Measurements from ENCODE around the gene ACSF3. TPM values are rescaled to one million over a fixed set of nuclear protein-coding genes. Genes with fewer than 3 reads are reported as not detected.

The ACSF3 gene
- total RNA-seq, 1 donor from 2014 or later: 78.0 TPM

GRCh38 chr16:89129378-89129777 is 35.7 kb downstream of the ACSF3 start:
- Mint-ChIP-seq H3K4me1 (peaks cover 1% of the 10 kb centered on the region), H3K36me3 (ENCODE audit: low read depth) (peaks cover 49% of the 10 kb centered on the region), H3K27ac (no peak overlapping the region), H3K27me3 (no peaks in the 10 kb centered on the region), H3K4me3 (no peak overlapping the region), H3K9me3 (no peaks in the 10 kb centered on the region)
- no peak for ATAC-seq (ENCODE audit: low read depth)
- no peak for DNase-seq
- ChIA-PET CTCF (no interaction called here), POLR2A (no interaction called here)
- no peak for TF ChIP-seq CTCF (IDR thresholded peaks at IDR 0.05)
- intact Hi-C loops (cut with micrococcal nuclease): no loop called here

GRCh38 chr16:89130448-89130847 is 36.8 kb downstream of the ACSF3 start:
- no peak for DNase-seq
- H3K4me3 Mint-ChIP-seq: no peak overlapping the region
- ChIA-PET CTCF (no interaction called here), POLR2A (no interaction called here)
- TF ChIP-seq CTCF (IDR thresholded peaks at IDR 0.05): no peak
- peaks cover 1% of the 10 kb centered on the region for H3K4me1 Mint-ChIP-seq
- H3K27me3 Mint-ChIP-seq: no peaks in the 10 kb centered on the region
- intact Hi-C loops (cut with micrococcal nuclease): no loop called here
- no peak for ATAC-seq (ENCODE audit: low read depth)
- H3K36me3 Mint-ChIP-seq (ENCODE audit: low read depth): peaks cover 51% of the 10 kb centered on the region
- H3K27ac Mint-ChIP-seq: no peak overlapping the region
- H3K9me3 Mint-ChIP-seq: no peaks in the 10 kb centered on the region

GRCh38 chr16:89131783-89132182 is 38.1 kb downstream of the ACSF3 start:
- Mint-ChIP-seq H3K4me1 (peaks cover 1% of the 10 kb centered on the region), H3K36me3 (ENCODE audit: low read depth) (peaks cover 52% of the 10 kb centered on the region), H3K9me3 (no peaks in the 10 kb centered on the region), H3K4me3 (no peak overlapping the region), H3K27me3 (no peaks in the 10 kb centered on the region), H3K27ac (no peak overlapping the region)
- no peak for TF ChIP-seq CTCF (IDR thresholded peaks at IDR 0.05)
- DNase-seq (no peak), ATAC-seq (ENCODE audit: low read depth) (no peak)
- CTCF ChIA-PET: no interaction called here
- intact Hi-C loops (cut with micrococcal nuclease): no loop called here
- POLR2A ChIA-PET: no interaction called here

GRCh38 chr16:89132194-89133005 is 38.7 kb downstream of the ACSF3 start:
- no peak for DNase-seq
- no peaks in the 10 kb centered on the region for H3K9me3 Mint-ChIP-seq
- no peak overlapping the region for H3K4me3 Mint-ChIP-seq
- CTCF ChIA-PET: no interaction called here
- POLR2A ChIA-PET: no interaction called here
- H3K36me3 Mint-ChIP-seq (ENCODE audit: low read depth): peaks cover 55% of the 10 kb centered on the region
- no peak overlapping the region for H3K27ac Mint-ChIP-seq
- ATAC-seq (ENCODE audit: low read depth): no peak
- TF ChIP-seq CTCF (IDR thresholded peaks at IDR 0.05): no peak
- intact Hi-C loops (cut with micrococcal nuclease): no loop called here
- no peaks in the 10 kb centered on the region for H3K27me3 Mint-ChIP-seq
- no peaks in the 10 kb centered on the region for H3K4me1 Mint-ChIP-seq

- POLR2A ChIA-PET: no interaction called here
- intact Hi-C loops (cut with micrococcal nuclease): no loop called here
- no peaks in the 10 kb centered on the region for H3K4me1 Mint-ChIP-seq
- H3K4me3 Mint-ChIP-seq: no peak overlapping the region
- no peak overlapping the region for H3K27ac Mint-ChIP-seq
- peaks cover 54% of the 10 kb centered on the region for H3K36me3 Mint-ChIP-seq (ENCODE audit: low read depth)
- no peak for ATAC-seq (ENCODE audit: low read depth)
- H3K27me3 Mint-ChIP-seq: no peaks in the 10 kb centered on the region
- peak; percentile 2 for DNase-seq
- CTCF ChIA-PET: no interaction called here
- no peak for TF ChIP-seq CTCF (IDR thresholded peaks at IDR 0.05)
- no peaks in the 10 kb centered on the region for H3K9me3 Mint-ChIP-seq
Observed at GRCh38 chr16:89133457-89134127, 39.9 kb downstream of the ACSF3 start.

Data from activated B cell treated with CpG ODN at 0.5 μM for 24 hours (primary cell).